ENCODE measurements around the gene BCR. TPM values are rescaled to one million over a fixed set of nuclear protein-coding genes. Genes with fewer than 3 reads are reported as not detected.
A peak's percentile ranks its signal among the peaks of the same experiment; 100 is the strongest.

BCR gene
- total RNA-seq, 2 donors from 2014 or later: 27.0 to 41.3 TPM

GRCh38 chr22:23225337-23225723 is 45.0 kb downstream of the BCR start:
- no peak for TF ChIP-seq CTCF (IDR thresholded peaks at IDR 0.05)
- H3K27ac ChIP-seq: peak overlapping the region; percentile 46 to 74
- DNase-seq (ENCODE audit: low spot score): no peak
- H3K9me3 ChIP-seq: peaks cover 0 to 15% of the 10 kb centered on the region in 2 donors
- peaks cover 0 to 74% of the 10 kb centered on the region in 2 donors for H3K4me1 ChIP-seq
- no peaks in the 10 kb centered on the region for H3K36me3 ChIP-seq
- no peaks in the 10 kb centered on the region for H3K27me3 ChIP-seq
- H3K4me3 ChIP-seq: no peak overlapping the region

- H3K36me3 ChIP-seq: no peaks in the 10 kb centered on the region
- no peak for DNase-seq (ENCODE audit: low spot score)
- no peak overlapping the region for H3K4me3 ChIP-seq
- H3K9me3 ChIP-seq: peaks cover 0 to 15% of the 10 kb centered on the region in 2 donors
- peak overlapping the region; percentile 46 to 74 for H3K27ac ChIP-seq
- H3K4me1 ChIP-seq: peaks cover 0 to 68% of the 10 kb centered on the region in 2 donors
- TF ChIP-seq CTCF (IDR thresholded peaks at IDR 0.05): no peak
- no peaks in the 10 kb centered on the region for H3K27me3 ChIP-seq
Measured at GRCh38 chr22:23225724-23226496, 45.6 kb downstream of the BCR start.

GRCh38 chr22:23226497-23226850 is 46.2 kb downstream of the BCR start:
- Histone ChIP-seq H3K4me1 (peaks cover 0 to 64% of the 10 kb centered on the region in 2 donors), H3K27me3 (no peaks in the 10 kb centered on the region), H3K36me3 (no peaks in the 10 kb centered on the region), H3K4me3 (no peak overlapping the region), H3K9me3 (peaks cover 0 to 15% of the 10 kb centered on the region in 2 donors), H3K27ac (peak overlapping the region; percentile 46 to 74)
- no peak for TF ChIP-seq CTCF (IDR thresholded peaks at IDR 0.05)
- no peak for DNase-seq (ENCODE audit: low spot score)

- Histone ChIP-seq H3K4me1 (peaks cover 0 to 64% of the 10 kb centered on the region in 2 donors), H3K36me3 (no peaks in the 10 kb centered on the region), H3K27ac (peak overlapping the region in 1 of 2 donors; percentile 74), H3K27me3 (no peaks in the 10 kb centered on the region), H3K9me3 (peaks cover 0 to 15% of the 10 kb centered on the region in 2 donors), H3K4me3 (no peak overlapping the region)
- no peak for TF ChIP-seq CTCF (IDR thresholded peaks at IDR 0.05)
- DNase-seq (ENCODE audit: low spot score): no peak
Measured at GRCh38 chr22:23227380-23227779, 47.1 kb downstream of the BCR start.

GRCh38 chr22:23228503-23228902 is 48.2 kb downstream of the BCR start:
- Histone ChIP-seq H3K4me1 (peaks cover 0 to 65% of the 10 kb centered on the region in 2 donors), H3K4me3 (no peak overlapping the region), H3K27ac (no peak overlapping the region), H3K36me3 (no peaks in the 10 kb centered on the region), H3K27me3 (no peaks in the 10 kb centered on the region), H3K9me3 (peaks cover 0 to 15% of the 10 kb centered on the region in 2 donors)
- no peak for DNase-seq (ENCODE audit: low spot score)
- TF ChIP-seq CTCF (IDR thresholded peaks at IDR 0.05): no peak

Measured in right atrium auricular region (tissue), 2 donors.